HG02642 (cell line): ENCODE measurements around the gene NOX3.

Experiments
- ATAC-seq: cut with Tn5 transposase; IDR thresholded peaks from one replicate; pipeline ENCODE4 v1.9.1; 2021; ENCODE audit warnings: mild to moderate bottlenecking; ENCODE audit not compliant: unreplicated experiment, poor library complexity

Gene NOX3

GRCh38 chr6:155404937-155405336 is 50.7 kb downstream of the NOX3 start:
- no peak for ATAC-seq

GRCh38 chr6:155402656-155403304 is 52.9 kb downstream of the NOX3 start:
- ATAC-seq, result no peak

GRCh38 chr6:155400654-155400965 is 55.0 kb downstream of the NOX3 start:
- ATAC-seq, result no peak

GRCh38 chr6:155399745-155400653 is 55.6 kb downstream of the NOX3 start:
- ATAC-seq, result no peak

- no peak for ATAC-seq
These were observed 56.4 kb downstream of the NOX3 start for GRCh38 chr6:155399062-155399744.

GRCh38 chr6:155398701-155399061 is 57.0 kb downstream of the NOX3 start:
- ATAC-seq, result no peak

GRCh38 chr6:155398221-155398620 is 57.4 kb downstream of the NOX3 start:
- ATAC-seq, result no peak

GRCh38 chr6:155397172-155397705 is 58.4 kb downstream of the NOX3 start:
- ATAC-seq, result no peak

GRCh38 chr6:155396605-155397004 is 59.0 kb downstream of the NOX3 start:
- no peak for ATAC-seq

- no peak for ATAC-seq
These were observed 60.3 kb downstream of the NOX3 start for GRCh38 chr6:155395339-155395738.

- ATAC-seq, result no peak
These were observed 66.5 kb downstream of the NOX3 start for GRCh38 chr6:155389130-155389529.

GRCh38 chr6:155388591-155388990 is 67.0 kb downstream of the NOX3 start:
- no peak for ATAC-seq

GRCh38 chr6:155387481-155387880 is 68.2 kb downstream of the NOX3 start:
- no peak for ATAC-seq

- no peak for ATAC-seq
These were observed 71.2 kb downstream of the NOX3 start for GRCh38 chr6:155384321-155384952.

- ATAC-seq, result no peak
These were observed 71.7 kb downstream of the NOX3 start for GRCh38 chr6:155383913-155384312.

- no peak for ATAC-seq
These were observed 73.3 kb downstream of the NOX3 start for GRCh38 chr6:155382338-155382685.

- no peak for ATAC-seq
These were observed 73.8 kb downstream of the NOX3 start for GRCh38 chr6:155381673-155382337.

- ATAC-seq, result no peak
These were observed 74.8 kb downstream of the NOX3 start for GRCh38 chr6:155380666-155381332.

- no peak for ATAC-seq
These were observed 76.9 kb downstream of the NOX3 start for GRCh38 chr6:155378724-155379123.

GRCh38 chr6:155378276-155378675 is 77.4 kb downstream of the NOX3 start:
- ATAC-seq, result no peak
